A673 (cell line): ENCODE data around the gene TRIM66.

Source experiments
- CTCF ChIP-seq: fragments of 300-800, 200-600 bp; sonication (generic); conservative IDR thresholded peaks from 2 replicates; pipeline ENCODE4 v1.5.1; 2017; ENCODE audit warnings: low read depth, mild to moderate bottlenecking, antibody characterized with exemption, low read length, moderate library complexity, mixed read lengths
- EZH2 ChIP-seq: fragments of 200-600 bp; sonication (generic); IDR thresholded peaks from 2 replicates; pipeline ENCODE4 v1.6.1; 2017; ENCODE audit warnings: borderline replicate concordance, low read depth, mild to moderate bottlenecking, mixed read lengths, antibody characterized with exemption, low read length; ENCODE audit not compliant: poor library complexity, severe bottlenecking

GRCh38 chr11:8704136-8704535 is 21.7 kb upstream of the TRIM66 start:
- TF ChIP-seq CTCF (no peak), EZH2 (no peak)
